GM18907 (cell line): ENCODE data around the gene PLSCR4.
"Not testable (repeated sequence)": the region's sequence is repeated elsewhere in the genome, so short reads cannot be mapped to it uniquely, and the experiment has no call there.

Experiments used
- ATAC-seq: cut with Tn5 transposase; IDR thresholded peaks from one replicate; pipeline ENCODE4 v1.9.1; 2021; ENCODE audit warnings: mild to moderate bottlenecking, moderate library complexity; ENCODE audit not compliant: unreplicated experiment

Gene PLSCR4, protein sequence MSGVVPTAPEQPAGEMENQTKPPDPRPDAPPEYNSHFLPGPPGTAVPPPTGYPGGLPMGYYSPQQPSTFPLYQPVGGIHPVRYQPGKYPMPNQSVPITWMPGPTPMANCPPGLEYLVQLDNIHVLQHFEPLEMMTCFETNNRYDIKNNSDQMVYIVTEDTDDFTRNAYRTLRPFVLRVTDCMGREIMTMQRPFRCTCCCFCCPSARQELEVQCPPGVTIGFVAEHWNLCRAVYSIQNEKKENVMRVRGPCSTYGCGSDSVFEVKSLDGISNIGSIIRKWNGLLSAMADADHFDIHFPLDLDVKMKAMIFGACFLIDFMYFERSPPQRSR

DNA sequence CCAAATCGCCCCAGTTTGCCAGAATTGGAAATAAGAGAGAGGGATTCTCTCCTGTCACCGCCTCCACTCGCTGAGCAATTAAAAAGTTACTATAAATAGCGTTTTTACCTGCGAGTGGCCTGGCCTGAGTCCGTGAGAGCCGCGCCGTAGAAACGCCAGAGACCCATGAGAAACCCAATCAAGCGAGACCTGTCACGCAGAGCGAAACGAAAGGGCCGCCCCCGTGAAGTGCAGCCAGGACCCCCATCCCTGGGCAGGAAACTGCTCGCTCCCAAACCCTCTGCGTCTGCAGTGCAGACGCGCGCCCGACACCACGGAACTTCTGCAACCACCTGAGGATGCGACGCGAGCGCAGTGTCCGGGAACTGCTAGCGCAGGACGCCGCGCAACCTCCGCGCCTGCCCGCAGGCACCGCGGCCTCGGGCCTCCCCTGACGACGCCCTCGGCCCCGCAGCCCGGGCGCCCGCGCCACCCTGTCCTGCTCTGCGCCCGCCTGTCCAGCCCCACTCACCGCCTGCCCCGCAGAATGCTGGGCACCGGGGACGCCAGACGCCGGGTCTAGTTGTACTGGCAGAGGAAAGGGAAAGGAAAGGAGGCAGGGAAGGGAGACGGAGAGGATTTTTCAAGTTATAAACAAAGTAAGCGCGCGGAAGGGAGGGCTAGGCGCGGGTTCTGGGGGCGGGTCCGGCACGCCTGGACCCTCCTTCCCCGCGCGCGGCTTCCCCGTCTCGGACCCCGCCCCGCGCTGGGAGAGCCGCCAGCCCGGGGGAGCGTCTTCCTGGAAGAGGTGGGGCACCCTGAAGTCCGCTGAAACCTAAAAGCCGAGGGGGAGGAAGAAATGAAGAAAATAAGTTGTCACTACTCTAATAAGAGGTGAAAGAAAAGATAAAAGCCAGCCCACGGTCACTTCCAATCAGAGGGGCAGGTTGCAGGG lies at the start of gene PLSCR4:
Gene PLSCR4 (minus strand): TSS at position 657 of the 934 bp plus-strand sequence. CDS start 29,034 bp downstream, outside the sequence.
- peak; percentile 76 for ATAC-seq

DNA sequence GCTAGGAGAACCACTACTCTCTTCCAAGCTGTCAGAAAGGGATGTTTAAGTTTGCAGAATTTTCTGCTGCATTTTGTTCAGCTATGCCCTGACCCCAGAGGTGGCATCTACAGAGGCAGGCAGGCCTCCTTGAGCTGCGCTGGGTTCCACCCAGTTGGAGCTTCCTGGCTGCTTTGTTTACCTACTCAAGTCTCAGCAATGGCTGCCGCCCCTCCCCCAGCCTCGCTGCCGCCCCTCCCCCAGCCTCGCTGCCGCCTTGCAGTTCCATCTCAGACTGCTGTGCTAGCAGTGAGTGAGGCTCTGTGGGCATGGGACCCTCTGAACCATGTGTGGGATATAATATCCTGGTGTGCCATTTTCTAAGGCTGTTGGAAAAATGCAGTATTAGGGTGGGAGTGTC lies 42.5 kb upstream of the PLSCR4 start:
- not testable (repeated sequence) for ATAC-seq

- ATAC-seq = no peak
Observed at GRCh38 chr3:146283781-146284445, 33.0 kb upstream of the PLSCR4 start.

DNA sequence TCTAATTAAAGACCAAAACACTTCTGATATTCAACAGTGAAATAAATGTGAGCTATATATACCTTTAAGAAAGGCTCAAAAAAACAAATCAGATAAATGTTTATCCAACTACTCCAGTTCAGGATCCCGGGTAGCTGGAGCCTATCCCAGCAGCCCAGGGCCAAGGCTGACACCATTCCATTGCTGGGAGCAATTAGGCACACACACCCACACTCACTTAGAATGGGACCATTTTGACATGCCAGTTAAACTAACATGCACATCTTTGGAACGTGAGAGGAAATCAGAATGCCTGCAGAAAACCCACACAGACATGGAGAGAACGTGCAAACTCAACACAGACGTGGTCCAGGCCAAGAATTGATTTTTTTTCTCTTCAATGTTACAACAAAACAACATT lies 30.0 kb upstream of the PLSCR4 start:
- ATAC-seq = no peak

DNA sequence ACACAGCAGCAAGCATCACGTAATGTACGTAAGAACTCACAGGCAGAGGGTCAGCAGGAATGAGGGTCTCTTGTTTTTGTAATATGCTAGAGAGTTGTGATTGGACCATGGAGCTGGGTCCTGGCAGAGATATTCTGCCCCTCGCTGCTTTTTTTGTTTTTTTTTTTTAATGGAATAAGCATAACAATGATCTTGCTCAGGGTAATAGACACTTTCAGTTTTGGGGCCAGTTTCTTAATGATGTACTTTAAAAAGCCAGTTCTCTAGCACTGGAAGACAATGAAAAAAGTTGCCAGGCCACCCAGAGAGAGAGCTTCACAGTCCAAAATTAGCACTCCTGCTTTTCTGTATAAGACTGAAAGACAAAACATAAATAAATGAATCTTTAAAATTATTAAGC lies 29.0 kb upstream of the PLSCR4 start:
- ATAC-seq = no peak

GRCh38 chr3:146279013-146279412 lies 28.1 kb upstream of the PLSCR4 start:
- no peak for ATAC-seq

GRCh38 chr3:146277953-146278631 lies 27.2 kb upstream of the PLSCR4 start:
- ATAC-seq = no peak

DNA sequence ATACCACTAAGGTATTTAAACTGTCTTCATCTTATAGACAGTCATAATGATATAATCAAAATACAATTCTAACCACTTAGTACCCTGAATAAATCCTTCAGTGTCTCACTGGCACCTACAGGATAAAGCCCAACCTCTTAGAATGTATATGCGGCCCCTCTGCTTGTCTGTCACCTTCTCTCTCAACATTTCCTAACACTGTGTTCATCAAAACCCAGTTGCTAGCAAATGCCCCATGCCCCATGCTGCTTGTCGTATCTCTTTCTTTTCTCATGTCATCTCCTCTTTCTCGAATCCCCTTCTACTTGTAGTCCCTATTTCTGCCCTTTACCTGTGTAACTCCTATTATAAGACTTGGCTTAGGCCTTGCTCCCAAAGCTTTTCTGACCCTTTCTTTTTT lies 24.6 kb upstream of the PLSCR4 start:
- no peak for ATAC-seq

- ATAC-seq = no peak
Observed at GRCh38 chr3:146274833-146275232, 23.9 kb upstream of the PLSCR4 start.

GRCh38 chr3:146273721-146274407 lies 23.0 kb upstream of the PLSCR4 start:
- no peak for ATAC-seq

DNA sequence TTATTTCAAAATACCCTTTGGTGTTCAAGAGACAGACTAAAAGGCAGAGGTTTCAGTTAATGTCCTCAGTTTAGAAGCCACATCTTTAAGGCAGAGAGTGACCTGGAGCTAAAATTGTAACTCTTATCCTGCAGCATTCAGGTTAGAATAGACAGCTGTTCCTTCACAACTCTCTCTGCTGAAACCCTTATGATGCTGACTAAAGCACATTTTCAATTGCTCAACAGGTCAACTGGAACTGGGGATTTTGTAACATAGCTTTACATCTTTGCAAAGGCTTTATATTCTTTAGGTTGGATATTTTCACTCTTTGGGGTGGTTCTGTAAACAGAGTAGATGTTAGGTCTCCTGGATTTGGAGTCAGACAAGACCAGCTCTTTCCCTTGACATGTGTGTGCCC lies 20.3 kb upstream of the PLSCR4 start:
- ATAC-seq = no peak

DNA sequence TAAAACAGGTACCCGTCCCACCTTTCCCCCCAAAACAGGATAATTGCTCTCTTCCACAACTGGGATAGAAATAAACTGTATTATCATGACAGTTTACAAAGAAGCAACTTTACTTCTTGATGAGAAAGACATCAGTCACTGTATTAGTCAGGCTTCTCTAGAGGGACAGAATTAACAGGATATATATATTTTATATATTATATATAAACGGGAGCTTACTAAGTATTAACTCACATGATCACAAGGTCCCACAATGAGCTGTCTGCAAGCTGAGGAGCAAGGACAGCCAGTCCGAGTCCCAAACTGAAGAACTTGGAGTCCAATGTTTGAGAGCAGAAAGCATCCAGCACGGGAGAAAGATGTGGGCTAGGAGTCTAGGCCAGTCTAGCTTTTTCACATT lies 18.4 kb upstream of the PLSCR4 start:
- ATAC-seq = no peak

GRCh38 chr3:146268535-146269219 lies 17.8 kb upstream of the PLSCR4 start:
- ATAC-seq = no peak

DNA sequence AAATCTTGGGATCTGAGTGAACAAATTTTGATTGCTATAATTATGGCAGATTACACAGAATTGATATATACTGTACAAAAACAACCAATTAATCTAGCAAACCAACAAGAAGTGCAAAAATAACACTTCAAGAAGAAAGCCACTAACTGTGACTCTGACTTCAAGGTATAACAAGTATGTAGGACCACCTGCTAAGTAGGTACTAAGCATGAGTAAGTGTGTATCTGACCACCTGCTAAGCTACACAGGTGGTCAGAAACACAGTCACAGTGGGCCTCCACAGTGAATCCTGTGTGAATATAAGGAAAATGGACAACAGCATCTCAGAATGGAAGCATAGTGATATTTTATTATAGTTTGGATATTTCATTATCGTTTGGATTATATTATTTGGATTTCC lies 14.8 kb upstream of the PLSCR4 start:
- no peak for ATAC-seq

DNA sequence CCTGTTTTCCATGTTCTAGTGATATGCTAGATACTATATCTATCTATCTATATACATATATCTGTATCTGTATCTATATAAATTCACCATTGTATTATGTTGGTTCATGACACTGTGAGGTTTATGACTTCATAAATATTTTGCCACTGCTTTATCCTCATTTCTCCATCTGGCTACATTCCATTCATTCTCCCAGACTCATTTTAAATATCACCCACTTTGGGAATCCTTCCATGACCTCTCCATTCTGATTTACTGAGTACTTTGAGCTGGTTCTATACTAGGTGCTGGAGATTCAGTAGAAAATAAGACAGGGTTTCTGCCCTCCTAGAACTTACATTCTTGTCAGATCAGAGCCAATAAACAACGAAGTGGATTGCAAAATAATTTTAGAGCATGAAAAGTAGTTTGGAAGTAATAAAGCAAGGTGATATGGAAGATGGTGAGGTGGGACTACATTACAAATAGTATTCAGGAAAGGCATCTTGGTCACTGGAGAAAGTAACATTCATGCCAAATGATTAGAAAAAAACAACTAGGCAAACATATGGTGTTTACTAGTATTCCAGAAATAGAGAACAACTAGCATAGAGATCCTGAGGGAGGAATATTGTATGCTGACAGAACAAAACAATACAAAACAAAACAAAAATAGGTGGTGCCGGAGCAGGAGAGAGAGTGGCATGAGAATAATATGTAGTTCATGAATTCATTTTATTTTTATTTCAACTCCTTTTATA lies 11.6 kb upstream of the PLSCR4 start:
- ATAC-seq = no peak

- ATAC-seq = no peak
Observed at GRCh38 chr3:146259880-146260589, 9.1 kb upstream of the PLSCR4 start.

GRCh38 chr3:146256851-146257486 lies 6.1 kb upstream of the PLSCR4 start:
- ATAC-seq = no peak

- ATAC-seq = not testable (repeated sequence)
Observed at GRCh38 chr3:146252445-146252844, 1.5 kb upstream of the PLSCR4 start.
